ENCODE measurements around the gene HLA-DRA.

HLA-DRA gene

DNA sequence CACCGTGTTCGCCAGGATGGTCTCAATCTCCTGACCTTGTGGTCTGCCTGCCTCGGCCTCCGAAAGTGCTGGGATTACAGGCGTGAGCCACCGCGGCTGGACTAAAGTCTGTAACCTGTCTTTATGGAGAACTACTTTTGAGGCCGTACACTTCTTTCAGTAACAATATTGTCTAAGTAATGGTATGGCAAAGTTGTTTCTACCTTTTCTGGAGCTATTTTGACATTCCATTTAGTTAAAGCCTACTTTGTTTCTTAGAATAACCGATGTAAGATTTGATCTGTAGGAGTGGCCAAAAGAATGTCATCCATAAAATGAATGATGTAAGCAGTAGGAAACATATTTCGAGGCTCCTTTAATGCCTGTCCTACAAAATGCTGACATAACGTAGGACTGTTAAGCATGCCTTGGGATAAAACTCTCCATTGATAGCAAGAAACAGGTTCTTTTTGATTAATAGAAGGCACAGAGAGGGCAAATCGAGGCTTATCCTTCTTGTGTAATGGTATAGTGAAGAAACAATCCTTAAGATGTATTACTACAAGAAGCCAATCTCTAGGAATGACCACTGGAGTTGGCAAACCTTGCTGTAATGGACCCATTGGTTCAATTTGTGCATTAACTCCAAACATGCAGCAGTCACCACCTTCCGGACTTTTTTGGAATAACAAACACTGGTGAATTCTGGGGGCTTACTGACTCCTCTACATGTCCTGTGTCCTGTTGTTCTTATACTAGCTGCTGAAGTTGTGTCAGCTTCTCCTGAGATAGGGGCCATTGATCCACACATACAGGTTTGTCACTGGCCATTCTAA lies 35.9 kb downstream of the HLA-DRA start:
- TF ChIP-seq, protein P1, sequence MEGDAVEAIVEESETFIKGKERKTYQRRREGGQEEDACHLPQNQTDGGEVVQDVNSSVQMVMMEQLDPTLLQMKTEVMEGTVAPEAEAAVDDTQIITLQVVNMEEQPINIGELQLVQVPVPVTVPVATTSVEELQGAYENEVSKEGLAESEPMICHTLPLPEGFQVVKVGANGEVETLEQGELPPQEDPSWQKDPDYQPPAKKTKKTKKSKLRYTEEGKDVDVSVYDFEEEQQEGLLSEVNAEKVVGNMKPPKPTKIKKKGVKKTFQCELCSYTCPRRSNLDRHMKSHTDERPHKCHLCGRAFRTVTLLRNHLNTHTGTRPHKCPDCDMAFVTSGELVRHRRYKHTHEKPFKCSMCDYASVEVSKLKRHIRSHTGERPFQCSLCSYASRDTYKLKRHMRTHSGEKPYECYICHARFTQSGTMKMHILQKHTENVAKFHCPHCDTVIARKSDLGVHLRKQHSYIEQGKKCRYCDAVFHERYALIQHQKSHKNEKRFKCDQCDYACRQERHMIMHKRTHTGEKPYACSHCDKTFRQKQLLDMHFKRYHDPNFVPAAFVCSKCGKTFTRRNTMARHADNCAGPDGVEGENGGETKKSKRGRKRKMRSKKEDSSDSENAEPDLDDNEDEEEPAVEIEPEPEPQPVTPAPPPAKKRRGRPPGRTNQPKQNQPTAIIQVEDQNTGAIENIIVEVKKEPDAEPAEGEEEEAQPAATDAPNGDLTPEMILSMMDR (IDR thresholded peaks at IDR 0.05; ENCODE audit: insufficient read depth, missing control alignments): no peak
- FAIRE-seq: no peak
- no peak for DNase-seq (ENCODE audit: insufficient read length, low spot score)

DNA sequence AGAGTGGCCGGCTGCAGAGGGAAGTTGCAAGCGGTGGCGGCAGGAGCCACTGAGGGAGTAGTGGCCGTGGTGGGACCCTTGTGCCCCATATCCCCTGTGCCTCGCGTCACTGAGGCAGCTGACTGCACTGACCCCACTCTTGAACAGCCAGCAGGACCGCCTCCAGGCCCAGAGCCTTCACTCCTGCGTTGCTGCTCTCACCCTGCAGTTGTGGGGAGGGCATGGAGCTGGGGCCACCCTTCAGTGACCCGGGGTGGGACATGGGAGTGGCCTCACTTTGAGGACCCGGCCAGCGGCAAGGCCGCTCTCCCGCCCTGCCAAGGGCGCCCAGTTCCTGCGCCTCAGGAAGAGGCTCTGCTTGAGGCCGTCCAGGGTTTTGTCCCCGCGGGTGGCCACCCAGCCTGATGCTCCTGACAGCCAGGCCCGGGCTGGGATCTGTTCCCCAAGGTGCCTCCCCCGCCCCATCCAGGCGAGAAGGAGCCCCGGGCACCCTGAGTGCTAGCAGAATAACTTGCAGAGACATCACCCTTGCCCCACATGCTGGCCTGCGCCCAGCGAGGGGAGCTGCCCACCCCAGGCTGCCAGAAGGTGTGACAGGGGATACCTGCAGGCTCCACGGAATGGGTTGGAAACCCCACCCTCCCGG lies 44.4 kb downstream of the HLA-DRA start:
- no peak for FAIRE-seq
- no peak for DNase-seq (ENCODE audit: insufficient read length, low spot score)
- TF ChIP-seq, protein P1 (IDR thresholded peaks at IDR 0.05; ENCODE audit: insufficient read depth, missing control alignments): no peak

GRCh38 chr6:32484614-32484998 lies 44.9 kb downstream of the HLA-DRA start:
- TF ChIP-seq, protein P1 (IDR thresholded peaks at IDR 0.05; ENCODE audit: insufficient read depth, missing control alignments): no peak
- FAIRE-seq: no peak
- DNase-seq (ENCODE audit: insufficient read length, low spot score): no peak

GRCh38 chr6:32488083-32488482 lies 48.4 kb downstream of the HLA-DRA start:
- TF ChIP-seq, protein P1 (IDR thresholded peaks at IDR 0.05; ENCODE audit: insufficient read depth, missing control alignments): no peak
- DNase-seq (ENCODE audit: insufficient read length, low spot score): no peak
- no peak for FAIRE-seq

- TF ChIP-seq, protein P1 (IDR thresholded peaks at IDR 0.05; ENCODE audit: insufficient read depth, missing control alignments): no peak
- FAIRE-seq: no peak
Measured at GRCh38 chr6:32491700-32492099, 52.0 kb downstream of the HLA-DRA start.

DNA sequence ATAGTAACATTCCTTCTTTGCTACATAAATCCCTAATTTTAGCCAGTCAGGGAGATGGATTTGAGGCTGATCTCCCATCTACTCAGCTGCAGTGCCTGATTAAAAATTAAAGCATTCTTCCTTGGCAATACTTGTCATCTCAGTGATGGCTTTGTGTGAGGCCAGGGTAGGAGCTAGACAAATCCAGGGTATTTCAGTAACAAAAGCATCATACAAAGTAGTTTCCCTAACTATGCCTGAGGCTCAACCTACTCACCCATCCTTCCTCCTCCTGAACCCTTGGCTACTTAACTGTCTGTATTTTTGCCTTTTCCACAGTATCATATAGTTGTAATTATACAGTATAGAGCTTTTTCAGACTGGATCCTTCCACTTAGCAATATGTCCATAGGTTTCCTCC lies 52.7 kb downstream of the HLA-DRA start:
- no peak for FAIRE-seq
- DNase-seq (ENCODE audit: insufficient read length, low spot score): no peak
- TF ChIP-seq, protein P1 (IDR thresholded peaks at IDR 0.05; ENCODE audit: insufficient read depth, missing control alignments): no peak

More at GRCh38 chr6:32491700-32492099, 52.0 kb downstream of the HLA-DRA start:
- DNase-seq (ENCODE audit: insufficient read length, low spot score): no peak

Data from D721Med (cell line).